ENCODE data around the gene DPY19L2.
"Not testable (repeated sequence)": the region's sequence is repeated elsewhere in the genome, so short reads cannot be mapped to it uniquely, and the experiment has no call there.

The DPY19L2 gene

DNA sequence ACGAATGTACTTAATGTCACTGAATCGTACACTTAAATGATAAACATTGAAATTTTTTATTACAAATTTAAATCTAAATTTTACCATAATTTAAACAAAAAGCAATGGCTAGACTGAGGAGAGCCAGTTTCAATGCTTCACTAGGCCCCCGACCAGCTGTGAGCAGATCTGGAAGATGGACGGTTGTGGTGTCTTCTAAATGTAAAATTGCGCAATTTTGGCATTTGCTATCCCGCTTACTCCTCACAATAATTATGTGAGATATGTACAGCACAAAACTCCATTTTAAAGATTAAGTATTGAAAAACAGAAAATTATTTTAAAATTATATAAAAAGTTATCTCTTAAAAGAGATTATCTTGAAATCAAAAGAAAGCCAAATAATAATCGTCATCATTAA is 5.3 kb downstream of the DPY19L2 start:
- not testable (repeated sequence) for DNase-seq

DNA sequence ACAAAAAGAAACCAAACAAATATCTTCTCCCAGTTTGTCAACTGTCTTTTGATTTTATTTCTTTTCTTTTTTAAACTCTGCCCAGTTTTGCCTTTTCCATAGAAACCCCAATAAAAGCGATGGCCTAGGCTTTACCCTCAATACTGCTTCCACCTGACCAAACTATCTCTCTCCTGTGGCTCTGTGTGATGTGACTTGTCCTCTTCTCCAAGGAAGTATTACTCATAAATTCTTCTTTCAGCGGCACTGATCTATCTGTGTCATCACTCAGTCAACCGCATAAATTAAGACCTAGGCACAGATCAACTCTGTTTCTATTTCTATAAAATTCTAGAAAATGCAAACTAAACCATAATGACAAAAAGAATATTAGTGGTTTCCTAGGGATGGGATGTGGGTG is 9.8 kb downstream of the DPY19L2 start:
- not testable (repeated sequence) for DNase-seq

DNA sequence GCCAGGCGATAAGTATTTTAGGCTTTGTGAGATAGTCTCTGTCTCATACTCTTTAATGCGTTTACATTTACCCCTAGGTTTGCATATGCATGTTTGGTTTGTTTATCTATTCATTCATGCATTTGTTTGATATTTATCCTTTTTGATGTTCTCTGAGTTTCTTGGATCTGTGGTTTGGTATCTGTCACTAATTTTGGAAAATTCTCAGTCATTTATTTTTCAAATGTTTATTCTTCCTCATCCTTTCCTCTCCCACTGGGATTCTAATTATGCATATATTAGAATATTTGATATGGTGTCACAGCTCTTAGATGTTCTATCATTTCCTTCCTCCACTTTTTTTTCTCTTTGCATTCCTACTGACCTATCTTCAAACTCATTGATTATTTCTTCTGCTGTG is 11.9 kb downstream of the DPY19L2 start:
- not testable (repeated sequence) for DNase-seq

DNA sequence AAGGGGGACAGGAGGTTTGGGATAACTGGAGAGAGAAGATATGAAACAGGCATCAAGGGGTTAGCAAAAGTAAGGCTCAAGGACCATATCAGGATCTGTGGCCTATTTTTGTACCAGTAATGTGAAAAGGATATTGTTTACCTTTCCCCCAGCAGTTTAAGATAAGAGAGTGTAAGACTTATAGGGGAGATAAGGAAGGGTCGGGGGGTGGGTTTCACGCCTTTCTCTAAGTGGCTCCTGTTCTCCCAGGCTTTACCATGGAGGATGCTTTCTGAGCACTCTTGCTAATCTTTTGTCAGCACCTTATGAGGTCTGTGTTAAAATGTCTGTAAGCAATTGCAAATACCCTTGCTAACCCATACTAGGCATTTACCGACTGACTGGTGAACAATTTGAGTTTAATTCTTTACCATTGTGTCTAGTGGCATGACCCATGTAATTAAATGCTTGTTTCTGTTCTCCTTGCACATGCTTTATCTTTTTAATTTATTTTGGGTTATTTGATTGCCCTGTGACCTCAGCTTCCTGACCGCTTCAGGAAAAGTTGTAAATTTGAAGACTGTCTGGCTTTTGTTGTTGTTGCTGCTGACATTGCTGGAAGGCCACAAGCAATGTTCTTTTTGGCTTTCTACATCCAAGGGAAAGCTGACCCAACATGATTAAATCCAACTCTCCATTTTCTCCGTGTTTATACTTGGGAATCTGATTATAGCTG is 12.6 kb downstream of the DPY19L2 start:
- not testable (repeated sequence) for DNase-seq

DNA sequence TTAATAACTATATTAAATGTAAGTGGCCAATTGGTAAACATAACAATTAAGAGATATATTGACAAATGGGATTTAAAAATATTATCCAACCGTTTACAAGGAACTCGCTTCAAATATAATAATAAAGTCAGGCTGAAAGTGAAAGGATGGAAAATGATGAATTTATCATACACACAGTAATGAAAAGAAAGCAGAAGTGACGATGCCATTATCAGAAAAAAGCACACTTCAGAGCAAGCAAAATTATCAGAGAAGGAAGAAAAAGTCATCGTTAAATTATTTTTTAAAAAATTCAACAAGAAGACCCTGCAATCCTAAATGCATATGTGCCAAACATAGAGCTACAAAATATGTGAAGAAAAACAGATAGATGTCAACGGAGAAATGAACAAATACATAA is 13.8 kb downstream of the DPY19L2 start:
- DNase-seq, result not testable (repeated sequence)

DNA sequence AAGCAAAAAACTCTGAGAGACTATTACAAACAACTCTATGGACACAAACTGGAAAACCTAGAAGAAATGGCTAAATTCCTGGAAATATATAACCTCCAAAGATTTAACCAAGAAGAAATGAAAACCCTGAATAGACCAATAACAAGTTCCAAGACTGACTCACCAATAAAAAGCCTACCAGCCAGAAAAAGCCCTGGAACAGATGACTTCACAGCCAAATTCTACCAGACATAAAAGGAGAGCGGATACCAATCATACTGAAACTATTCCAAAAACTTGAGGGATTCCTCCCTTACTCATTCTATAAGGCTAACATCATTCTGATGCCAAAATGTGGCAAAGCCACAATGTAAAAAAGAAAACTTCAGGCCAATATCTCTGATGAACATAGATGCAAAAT is 18.8 kb downstream of the DPY19L2 start:
- DNase-seq, result not testable (repeated sequence)

DNA sequence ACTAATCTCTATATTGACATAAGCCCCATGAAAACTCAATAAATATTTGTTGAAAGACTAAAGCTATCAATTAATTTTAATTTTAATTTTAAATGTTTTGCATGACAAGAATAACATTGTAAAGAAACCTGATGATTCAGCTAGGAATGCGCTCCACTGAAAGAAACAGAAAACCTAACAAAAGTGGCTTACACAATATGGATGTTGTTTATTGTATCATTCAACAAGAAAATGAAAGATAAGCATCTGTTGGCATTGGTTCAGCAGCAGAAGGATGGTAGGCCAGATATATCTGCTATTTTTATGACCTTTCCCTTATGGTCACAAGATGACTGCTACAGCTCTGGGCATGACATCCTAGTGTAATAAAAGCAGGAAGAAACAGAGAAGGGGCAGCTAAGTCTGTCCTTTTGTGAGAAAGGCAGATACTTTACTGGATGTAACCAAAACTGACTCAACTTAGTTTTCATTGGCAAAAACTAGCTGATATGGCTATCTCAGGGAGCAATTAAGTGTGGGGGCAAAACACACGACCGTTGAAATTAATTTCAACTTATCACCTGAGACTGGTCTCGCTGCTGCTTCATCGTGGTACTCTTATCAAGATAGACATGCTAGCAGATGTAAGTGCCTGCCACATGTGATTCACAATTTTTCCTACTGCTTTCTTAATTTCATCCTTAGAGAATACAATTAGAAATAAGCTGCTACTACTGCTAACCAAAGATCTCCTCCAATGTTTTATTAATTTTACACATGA is 24.7 kb downstream of the DPY19L2 start:
- not testable (repeated sequence) for DNase-seq

DNA sequence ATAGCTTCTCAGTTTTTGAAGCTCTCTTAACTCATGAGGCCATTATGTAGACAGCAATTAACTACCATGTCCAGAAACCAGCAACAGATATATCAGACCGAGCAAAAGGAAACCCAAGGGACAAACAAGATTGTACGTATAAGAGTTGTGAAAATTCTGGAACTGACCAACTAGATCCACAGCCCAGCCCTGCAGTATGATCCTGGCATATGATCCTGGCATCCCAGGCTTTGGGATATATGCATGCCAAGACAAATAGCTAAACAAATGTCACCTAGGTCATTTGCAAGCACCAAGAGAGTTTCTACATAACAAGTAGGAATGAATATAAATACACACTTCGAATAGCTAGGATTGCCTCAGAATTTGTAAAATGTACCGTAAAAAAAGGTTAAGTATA is 44.0 kb downstream of the DPY19L2 start:
- not testable (repeated sequence) for DNase-seq

DNA sequence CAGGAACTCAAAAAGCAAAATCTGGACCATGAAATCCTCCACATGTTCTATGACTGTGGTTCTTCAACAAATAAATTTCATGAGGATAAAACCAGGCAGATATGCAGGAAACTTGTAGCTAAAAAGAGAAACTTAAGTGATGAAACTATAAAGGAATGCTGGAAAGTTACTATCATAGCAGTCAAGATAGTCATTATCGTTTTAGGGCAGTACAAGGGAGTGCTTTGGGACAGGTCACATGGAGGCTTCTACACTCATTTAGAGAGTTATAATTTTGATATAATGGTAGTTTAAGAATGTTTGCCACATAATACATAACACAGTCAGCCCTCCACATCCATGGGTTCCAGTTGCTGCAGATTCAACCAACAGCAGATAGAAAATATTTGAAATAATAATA is 52.7 kb downstream of the DPY19L2 start:
- DNase-seq, result not testable (repeated sequence)

DNA sequence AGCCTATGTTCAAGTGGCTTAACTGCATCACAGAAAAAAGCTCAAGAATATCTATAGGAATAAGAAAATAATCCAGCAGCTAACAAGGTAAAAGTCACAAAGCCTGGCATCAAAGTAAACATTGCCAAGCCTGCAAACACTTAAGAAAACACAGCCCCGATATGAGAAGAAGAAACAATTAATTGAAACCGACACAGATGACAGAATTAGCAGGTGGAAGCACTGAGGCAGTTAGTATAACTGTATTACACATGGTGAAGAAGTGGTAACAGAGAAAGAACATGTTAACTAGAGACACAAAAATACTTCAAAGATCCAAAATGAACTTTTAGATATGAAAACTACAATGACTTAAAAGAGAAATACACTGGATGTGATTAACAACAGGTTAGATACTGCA is 57.0 kb downstream of the DPY19L2 start:
- not testable (repeated sequence) for DNase-seq

DNA sequence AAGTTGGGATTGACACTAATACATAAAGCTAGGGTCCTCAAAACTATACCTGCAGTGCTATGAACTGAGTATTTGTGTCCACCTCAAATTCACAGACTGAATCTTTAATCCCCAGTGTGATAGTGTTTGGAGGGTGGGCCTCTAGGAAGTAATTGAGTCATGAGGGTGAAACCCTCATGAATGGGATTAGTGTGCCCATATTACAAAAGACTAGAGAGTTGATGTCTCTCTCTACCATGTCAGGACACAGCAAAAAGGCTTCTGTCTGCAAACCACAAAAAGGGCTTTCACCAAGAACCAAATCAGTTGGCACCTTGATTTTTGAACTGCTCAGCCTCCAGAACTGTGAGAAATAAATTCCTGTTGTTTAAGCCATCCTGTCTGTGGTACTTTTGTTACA is 59.0 kb downstream of the DPY19L2 start:
- DNase-seq, result not testable (repeated sequence)

DNA sequence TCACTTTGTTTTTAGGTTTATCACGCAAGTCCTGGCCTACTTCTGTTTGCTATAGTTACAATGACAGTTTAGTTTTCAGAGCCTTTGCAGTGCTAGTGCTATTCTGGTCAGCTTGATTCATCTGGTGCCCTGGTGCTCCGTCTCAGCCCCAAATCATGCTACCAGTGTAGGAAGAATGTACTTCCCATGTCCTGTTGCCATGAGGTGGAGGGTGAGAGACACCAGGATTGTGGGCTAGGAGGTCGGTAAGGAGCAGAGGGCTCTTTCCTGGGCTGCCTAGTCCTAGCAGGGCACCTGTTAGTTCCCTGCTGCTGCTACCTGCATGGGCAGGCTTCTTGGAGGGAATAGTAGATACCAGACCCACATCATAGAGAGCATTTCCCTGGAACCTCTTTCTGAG is 63.3 kb downstream of the DPY19L2 start:
- DNase-seq, result not testable (repeated sequence)

DNA sequence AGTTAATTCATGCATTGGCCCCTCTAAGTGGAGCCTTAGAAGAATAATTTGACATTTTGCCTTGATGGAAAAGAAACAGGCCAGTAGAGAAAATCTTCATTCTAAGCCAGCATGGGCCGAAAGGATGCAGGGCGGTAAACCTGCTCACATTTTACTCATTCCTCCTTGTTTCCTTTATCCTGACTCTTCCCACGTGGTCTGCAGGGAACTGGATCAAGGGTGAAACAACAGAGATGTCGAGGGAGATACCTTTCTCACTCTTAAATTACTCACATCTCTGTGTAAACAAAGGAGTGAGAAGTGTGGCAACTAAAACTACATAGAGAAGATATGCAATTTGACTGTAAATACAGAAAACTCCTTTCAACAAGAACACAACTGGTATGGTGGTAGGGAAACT is 73.5 kb downstream of the DPY19L2 start:
- not testable (repeated sequence) for DNase-seq

DNA sequence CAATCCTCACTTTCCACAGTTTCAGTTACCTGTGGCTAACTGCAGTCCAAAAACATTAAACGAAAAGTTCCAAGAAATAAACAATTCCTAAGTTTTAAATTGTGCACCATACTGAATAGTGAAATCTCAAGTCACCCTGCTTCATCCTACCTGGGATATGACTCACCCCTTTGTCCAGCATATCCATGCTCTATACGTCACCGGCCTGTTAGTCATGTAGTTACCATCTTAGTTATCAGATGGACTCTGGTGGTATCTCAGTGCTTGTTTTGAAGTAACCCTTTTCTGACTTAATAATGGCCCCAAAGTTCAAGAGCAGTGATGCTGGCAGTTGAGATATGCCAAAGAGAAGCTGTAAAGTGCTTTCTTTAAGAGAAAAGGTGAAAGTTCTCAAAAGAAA is 83.9 kb downstream of the DPY19L2 start:
- DNase-seq, result not testable (repeated sequence)

DNA sequence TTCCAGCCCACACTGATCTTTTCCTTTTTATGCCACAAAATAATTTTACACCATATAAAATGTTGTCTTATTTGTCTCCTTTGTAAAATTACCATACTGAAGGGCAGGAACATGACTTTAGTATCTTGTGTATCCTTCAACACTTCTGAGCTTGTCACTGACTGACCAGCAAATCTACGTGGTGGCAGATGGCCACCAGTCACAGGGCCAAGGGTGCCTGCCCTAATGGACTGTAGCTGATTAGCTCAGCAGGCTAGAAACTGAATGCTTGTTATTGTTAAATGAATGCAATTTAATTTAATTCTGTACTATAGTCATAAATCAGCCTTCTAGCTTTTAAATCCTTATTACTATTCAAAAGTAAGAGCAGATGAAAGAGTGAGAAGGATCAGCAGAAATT is 85.0 kb downstream of the DPY19L2 start:
- not testable (repeated sequence) for DNase-seq

DNA sequence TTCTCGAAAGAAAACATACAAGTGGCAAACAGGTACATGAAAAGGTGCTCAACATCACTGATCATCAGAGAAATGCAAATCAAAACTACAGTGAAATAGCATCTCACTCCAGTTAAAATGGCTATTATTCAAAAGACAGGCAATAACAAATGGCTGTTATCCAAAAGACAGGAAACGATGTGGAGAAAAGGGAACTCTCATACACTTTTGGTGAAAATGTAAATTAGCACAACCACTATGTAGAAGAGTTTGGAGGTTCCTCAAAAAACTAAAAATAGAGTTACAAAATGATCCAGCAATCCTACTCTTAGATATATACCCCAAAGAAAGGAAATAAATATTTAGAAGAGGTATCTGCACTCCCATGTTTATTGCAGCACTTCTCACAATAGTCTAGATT is 90.7 kb downstream of the DPY19L2 start:
- DNase-seq, result not testable (repeated sequence)

DNA sequence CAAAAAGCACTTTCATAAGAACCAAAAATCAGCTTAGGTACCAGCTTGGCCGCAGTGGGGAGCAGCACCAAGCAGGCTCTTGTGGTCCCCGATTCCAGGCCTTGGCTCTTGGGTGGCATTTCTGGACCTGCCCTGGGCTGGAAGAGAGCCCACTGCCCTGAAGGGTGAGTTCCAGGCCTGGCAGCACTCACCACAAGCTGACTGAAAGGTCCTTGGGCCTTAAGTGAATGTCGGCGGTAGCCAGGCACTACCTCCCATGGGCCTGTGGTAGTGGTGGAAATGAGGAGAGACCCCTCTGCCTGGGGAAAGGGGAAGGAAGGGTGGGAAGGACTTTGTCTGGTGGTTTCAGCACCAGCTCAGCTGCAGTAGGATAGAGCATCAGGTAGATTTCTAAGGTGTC is 96.3 kb downstream of the DPY19L2 start:
- not testable (repeated sequence) for DNase-seq

DNA sequence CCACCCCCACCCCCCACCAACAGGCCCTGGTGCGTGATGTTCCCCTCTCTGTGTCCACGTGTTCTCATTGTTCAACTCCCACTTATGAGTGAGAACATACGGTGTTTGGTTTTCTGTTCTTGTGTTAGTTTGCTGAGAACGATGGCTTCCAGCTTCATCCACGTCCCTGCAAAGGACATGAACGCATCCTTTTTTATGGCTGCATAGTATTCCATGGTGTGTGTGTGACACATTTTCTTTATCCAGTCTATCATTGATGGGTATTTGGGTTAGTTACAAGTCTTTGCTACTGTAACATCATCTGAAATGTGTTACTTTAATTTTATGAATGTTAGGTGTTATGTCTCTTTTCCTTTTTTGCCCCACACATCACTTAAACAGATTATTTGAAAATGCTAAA is 109.8 kb downstream of the DPY19L2 start:
- not testable (repeated sequence) for DNase-seq

DNA sequence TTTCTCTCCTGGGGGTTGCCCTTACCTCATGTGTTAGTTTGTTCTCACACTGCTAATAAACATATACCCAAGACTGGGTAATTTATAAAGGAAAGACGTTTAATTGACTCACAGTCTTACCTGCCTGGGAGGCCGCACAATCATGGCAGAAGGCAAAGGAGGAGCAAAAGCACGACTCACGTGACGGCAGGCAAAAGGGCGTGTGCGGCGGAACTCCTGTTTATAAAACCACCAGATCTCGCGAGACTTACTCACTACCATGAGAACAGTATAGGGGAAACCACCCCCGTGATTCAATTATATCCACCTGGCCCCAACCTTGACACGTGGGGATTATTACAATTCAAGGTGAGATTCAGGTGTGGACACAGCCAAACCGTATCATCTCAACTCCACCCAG is 116.9 kb downstream of the DPY19L2 start:
- DNase-seq, result not testable (repeated sequence)

DNA sequence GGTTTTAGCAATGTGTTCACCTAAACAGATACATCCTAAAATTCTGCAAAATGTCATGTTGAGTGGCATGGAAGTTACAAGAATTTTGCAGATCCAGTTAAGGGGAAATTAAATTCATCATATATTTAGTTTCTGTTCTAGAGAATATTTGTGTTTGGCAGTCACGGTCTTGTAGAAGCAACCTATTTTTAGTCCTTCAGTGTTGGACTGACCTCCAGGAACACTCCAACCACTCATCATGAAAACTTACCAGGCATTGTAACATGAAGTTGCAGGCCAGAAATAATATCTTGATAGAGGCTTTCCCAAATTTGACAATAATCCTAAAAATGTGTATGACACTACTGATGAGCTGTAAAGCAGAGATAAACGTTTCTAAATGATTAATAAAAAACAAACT is 119.3 kb downstream of the DPY19L2 start:
- DNase-seq, result not testable (repeated sequence)

DNA sequence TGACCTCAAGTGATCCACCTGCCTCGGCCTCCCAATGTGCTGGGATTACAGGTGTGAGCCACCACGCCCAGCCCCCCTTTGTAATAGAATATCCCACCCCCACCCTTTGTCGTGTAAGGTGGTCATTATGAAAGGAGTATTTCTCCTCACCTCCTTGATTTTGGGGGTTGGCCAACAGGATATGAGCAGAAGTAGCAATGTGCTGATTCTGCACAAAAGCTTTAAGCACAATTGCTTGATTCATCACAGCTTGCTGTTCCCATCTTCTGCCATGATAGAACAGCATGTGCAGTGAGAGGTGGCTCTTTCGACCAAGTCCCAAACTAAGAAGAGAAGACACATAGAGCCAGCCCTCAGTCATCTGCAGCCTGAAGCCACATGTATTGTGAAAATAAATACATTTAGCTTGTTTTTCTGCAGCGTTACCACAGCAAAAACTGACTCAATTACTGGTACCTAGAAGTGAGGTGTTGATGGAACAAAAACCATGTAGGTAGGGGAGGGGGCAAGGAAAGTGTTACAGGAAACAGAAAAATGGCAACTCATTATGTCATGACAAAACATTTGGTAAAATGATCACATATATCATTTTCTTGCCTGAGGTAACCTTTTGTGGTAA is 122.9 kb downstream of the DPY19L2 start:
- not testable (repeated sequence) for DNase-seq

DNA sequence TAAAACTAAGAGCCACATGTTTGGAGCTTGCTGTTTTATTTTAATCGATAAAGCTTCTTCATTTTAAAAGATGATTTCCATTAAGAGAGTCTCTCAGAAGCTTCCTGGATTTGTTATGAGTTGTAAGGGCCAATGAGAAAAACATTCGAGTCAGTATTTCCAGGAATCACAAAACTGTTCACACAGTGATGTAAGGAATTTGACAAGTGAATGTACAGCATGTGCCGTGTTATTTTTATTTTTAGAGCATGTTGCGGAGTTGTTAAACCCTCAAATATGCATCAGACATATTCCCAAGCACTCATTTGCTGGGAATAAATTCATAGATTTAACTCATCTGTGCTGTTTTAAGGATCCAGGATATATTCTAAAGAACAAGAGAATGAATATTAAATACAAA is 129.6 kb downstream of the DPY19L2 start:
- DNase-seq, result not testable (repeated sequence)
